Right lung (tissue), 5 donors: ENCODE data around the gene OPRL1. TPM values are rescaled to one million over a fixed set of nuclear protein-coding genes. Genes with fewer than 3 reads are reported as not detected.
"Not testable (repeated sequence)": the region's sequence is repeated elsewhere in the genome, so short reads cannot be mapped to it uniquely, and the experiment has no call there.

Source experiments
- DNase-seq, 2 donors: peaks; one replicate each; pipeline ENCODE4 v3.0.0-alpha.2; 2013
- polyA plus RNA-seq, 5 donors: library from polyadenylated mRNA; unstranded; fragments of 120-200 nt; gene quantifications; one replicate each; pipeline versions ENCODE4 v1.2.1 to v1.2.3, GENCODE V29; 2013; ENCODE audit warnings: inconsistent platforms in 1 of 5, low replicate concordance in 1 of 5; ENCODE audit not compliant: insufficient read length in 5 of 5, insufficient read depth in 1 of 5

OPRL1 gene
- polyA plus RNA-seq, 5 donors = 1.8 to 2.6 (median 2.4) TPM

DNA sequence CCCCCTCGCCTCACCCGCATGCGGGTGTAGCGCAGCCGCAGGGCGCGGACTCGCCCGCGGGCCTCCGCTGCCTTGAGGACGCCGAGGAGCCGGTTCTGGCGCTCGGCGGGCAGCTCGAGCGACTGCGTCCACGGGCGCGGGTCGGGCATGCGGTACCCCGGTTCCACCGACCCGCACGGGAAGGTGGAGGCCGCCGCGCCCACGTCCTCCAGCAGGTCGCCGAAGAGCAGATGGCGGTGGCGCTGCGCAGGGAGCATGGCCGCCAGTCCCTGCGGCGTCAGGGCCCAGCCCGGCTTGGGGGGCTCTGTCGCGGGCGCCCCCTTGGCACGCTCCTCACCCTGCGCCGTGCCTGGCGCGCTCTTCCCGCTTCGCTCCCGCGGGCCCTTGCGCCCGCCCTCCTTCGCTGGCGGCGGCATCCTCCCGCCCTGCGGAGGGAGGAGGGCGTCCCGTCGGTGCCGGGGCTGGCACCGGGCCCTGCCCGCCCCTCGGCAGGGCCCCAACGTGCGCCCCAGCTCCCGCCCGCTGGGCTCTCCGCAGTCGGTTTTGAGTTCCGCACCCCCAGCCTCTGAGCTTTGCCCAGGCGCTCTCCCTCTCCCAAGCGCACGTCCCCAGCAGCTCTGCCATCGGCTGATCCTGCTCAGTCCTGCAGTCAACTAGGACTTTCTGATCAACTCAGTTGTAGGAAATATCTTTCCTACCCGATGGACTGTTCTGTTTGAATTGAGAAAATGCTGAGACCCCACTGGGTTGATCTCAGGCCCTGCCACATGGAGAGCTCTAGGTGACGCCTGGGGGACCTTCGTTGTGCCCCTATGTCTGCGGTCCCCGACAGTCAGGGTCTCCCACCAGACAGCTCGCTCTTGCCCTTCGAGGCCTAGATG, 4.2 kb downstream of the OPRL1 start, which contains the start of gene LKAAEAR1:
TSS of gene LKAAEAR1 (minus strand) at position 595 of the 881 bp plus-strand sequence. CDS start at position 416, 179 bp downstream.
- no peak for DNase-seq

DNA sequence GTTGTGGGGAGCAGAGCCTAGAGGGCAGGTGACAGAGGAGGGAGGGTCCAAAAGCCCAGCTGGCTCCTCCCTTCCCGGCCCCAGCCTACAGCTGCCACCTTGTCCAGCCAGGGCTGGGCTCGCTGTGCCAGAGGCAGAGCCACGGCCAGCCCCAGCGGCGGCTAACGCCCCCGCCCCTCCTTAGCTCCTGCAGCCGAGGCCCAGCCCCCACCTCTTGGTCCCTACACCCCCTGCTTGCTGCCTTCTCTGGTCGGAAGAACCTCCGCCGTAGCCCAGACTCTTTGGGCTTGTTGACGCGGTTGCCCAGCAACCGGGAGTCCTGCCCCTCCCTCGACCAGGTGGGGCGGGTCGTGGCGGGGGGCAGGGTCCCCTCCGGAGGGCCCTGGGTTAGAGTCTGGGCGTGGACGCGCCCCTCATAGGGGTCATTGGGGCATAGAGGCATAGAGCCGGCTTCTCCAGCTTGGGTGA, 4.8 kb downstream of the OPRL1 start:
- no peak for DNase-seq

- no peak for DNase-seq
These were observed 6.9 kb downstream of the OPRL1 start for GRCh38 chr20:64086801-64087200.

DNA sequence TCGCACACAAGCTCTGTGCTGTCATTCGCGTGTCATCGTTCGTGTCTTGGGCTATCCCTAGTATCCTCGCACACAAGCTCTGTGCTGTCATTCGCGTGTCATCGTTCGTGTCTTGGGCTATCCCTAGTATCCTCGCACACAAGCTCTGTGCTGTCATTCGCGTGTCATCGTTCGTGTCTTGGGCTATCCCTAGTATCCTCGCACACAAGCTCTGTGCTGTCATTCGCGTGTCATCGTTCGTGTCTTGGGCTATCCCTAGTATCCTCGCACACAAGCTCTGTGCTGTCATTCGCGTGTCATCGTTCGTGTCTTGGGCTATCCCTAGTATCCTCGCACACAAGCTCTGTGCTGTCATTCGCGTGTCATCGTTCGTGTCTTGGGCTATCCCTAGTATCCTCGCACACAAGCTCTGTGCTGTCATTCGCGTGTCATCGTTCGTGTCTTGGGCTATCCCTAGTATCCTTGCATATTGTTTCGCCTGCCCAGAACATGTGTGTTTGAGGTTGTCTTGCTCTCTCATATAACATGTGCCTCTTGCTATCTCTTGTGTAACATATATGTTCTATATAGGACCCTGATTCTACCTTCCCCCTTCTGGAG, 7.4 kb downstream of the OPRL1 start:
- not testable (repeated sequence) for DNase-seq

- DNase-seq = not testable (repeated sequence)
These were observed 8.7 kb downstream of the OPRL1 start for GRCh38 chr20:64088586-64088985.

DNA sequence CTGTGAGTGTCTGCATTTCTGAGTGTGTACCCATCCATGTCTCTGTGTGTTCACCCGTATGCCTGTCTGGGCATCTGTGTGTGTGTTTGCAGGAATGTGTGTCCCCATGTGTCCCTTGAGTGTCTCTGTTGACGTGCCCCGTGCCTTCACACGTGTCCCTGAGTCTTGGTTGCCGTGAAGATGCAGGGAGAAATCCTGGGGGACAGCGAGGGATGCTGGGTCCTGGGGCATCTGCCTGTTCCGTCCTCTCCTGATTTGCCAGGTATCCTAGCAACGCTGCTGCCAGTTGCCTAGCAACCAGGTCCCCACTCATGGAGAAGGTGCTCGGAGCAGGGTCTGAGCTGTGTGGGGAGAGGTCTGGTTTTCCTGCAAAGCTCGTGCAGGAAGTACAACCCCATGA, 10.3 kb downstream of the OPRL1 start:
- DNase-seq = no peak

DNA sequence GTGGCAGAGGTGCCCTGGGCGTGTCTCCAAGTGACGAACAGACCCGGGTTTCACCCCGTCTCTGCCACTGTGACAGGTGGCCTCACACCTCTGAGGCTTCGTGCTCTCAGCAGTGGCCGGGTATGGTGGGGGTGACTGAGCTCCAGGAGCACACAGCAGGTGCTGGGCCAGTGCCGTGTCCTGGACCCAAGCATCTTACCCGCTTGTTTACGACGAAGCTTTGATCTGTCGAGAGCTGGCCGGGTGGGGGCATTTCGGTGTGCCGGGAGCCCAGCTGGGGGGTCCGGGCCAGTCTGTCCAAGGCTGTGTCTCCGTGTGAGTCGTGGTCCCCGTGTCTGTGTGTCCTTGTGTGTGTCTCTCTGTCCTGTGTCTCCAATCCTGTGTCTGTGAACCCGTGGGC, 11.5 kb downstream of the OPRL1 start:
- no peak for DNase-seq

DNA sequence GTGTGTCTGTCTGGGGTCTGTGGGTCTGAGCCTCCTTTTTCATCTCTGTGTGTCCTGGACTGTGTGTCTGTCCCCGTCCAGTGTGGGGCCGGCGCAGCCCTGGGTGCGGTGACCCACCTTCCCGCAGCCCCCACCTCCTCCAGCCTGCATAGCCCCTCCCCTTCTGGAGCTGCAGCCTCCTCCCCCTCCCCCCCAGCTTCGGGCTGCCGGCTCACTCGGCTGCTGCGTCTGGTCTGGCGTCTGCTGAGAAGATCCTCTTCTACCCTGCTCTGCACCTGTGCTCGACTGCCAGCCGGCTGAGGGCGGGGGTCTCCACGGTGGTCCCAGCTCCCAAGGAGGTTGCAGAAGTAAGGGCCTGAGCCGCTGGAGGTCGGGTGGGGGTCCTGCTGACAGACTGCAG, 11.9 kb downstream of the OPRL1 start:
- DNase-seq = no peak

GRCh38 chr20:64092258-64093012, 12.6 kb downstream of the OPRL1 start:
- DNase-seq = no peak

DNA sequence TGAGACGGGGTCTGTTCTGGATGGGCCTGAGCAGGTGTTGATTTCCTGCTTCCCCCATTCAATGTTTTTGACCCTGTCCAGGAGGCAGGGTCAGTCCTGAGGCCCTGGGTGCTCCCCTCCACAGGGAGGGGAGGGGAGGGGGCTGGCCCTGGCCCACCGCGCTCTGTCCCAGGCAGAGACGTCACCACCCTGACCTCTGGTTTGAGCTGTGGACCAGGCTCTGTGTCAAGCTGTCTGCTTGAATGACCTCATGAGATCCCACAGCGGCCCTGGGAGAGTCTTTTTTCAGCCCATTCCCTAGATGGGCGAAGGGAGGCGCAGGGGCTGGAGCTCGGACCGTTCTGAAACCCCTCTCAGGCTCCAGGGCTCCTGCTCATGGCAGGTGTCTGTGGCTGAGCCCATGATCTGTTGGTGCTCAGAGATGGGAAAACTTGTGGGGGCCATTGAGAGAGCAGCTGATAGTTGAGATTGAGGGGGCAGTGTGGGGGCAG, 13.2 kb downstream of the OPRL1 start:
- DNase-seq = no peak

DNA sequence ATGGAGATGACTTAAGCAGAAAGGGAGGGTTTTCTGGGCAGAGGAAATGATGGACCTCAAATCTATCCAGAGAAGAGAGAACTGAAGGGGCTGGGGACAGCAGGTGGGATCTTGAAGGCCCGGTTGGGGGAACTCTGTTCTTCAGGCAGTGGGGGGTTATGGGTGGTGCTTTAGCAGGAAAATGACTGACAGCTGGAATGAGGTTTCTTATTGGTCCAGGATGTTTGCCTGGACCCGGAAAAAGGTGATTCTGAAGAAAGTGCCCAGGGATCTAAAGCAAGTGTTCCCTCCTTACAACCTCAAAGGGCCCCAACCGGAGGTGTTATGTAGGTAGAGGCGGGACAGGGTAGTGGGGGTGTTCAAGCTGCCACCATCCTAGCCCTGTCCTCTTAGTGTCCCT, 15.6 kb downstream of the OPRL1 start:
- DNase-seq = no peak

DNA sequence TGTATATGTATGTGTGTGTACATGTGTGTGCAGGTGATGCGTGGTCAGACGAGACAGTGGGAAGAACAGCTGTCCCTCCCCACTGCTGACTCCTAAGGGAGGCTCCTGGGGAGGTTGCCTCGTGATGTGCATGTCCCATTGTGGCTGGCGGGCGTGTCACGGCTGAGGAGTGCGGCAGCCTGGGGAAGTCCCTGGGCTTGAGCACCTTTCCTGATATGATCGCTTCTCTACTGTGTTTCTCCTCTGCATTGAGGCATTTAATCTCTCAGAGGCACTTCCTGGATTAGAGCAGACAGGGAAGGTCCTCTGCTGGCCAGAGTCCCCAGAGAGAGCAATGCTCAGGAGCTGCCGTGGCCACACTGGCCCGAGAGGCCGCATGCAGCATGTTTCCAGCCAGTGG, 16.0 kb downstream of the OPRL1 start:
- DNase-seq = no peak

DNA sequence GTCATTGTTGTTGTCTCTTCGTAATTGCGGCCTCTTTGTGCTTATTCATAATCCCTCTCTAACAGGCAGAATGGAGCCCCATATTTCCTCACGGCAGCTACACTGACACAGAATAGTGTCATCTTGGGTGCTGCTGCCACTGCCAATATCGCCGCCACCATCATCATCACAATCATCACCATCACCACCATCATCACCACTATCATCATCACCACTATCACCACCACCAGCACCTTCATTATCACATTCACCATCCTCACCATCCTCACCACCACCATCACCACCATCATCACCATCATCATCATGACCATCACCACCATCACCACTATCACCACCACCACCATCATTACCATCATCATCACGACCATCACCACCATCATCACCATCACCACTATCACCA, 16.7 kb downstream of the OPRL1 start:
- DNase-seq = no peak

- no peak for DNase-seq
These were observed 18.7 kb downstream of the OPRL1 start for GRCh38 chr20:64098471-64099013.

- DNase-seq = no peak
These were observed 19.4 kb downstream of the OPRL1 start for GRCh38 chr20:64099086-64099786.

DNA sequence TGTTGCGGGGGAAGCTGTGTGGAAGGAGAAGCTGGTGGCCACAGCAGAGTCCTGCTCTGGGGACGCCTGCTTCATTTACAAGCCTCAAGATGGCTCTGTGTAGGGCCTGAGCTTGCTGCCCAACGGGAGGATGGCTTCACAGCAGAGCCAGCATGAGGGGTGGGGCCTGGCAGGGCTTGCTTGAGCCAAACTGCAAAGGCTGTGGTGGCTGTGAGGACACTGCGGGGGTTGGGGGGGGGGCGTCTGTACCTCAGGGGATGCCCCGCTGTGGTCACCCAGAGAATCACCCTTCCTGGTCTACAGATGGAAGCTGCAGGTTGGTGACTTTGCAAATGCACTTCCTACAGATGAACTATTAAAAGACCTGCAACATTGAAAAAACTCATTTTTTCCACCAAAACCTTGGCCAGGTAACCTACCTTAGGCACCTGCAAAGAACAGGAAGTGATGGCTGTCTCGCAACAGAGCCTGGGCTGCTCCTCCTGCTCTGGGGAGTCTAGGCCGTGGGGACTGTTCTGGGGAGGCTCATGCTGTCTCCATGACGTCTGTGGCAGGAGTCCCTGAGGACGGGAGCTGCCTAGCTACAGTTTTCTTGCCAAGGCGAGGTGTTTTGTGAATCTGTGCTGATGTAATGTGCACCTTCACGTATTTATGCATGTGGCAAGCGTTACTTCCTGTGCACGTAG, 20.1 kb downstream of the OPRL1 start:
- no peak for DNase-seq

GRCh38 chr20:64100566-64100888, 20.6 kb downstream of the OPRL1 start:
- no peak for DNase-seq

DNA sequence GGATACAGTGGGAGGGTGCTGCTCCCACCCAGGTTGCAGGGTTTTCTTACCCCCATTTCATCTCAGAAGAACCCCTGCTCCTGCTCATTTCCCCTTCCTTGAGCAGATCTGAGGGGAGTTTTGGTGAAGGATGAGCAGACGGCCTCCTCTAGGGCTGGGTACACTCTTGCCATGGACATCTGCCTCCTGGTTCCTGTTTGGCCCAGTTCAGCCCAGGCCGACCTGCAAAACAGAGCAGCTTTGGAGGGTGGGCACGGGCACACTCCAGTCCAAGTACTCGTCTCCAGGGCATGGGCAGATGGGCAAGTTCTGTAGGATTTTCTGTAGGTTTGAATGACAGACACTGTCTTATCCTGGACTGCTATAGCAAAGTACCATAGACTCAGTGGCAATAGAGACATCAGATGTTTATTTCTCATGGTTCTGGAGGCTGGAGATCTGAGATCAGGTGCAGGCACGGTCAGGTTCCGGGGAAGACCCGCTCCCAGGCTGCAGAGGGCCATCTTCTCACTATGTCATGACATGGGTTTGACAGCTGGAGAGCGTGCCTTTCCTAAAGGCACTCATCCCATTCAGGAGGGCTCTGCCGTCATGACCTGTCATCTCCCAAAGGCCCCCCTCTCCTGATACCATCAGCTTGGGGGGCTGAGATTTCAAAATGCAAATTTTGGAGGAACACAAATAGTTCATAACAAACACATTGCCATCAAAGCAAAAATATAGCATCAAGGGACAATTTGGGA, 21.2 kb downstream of the OPRL1 start:
- DNase-seq = no peak

DNA sequence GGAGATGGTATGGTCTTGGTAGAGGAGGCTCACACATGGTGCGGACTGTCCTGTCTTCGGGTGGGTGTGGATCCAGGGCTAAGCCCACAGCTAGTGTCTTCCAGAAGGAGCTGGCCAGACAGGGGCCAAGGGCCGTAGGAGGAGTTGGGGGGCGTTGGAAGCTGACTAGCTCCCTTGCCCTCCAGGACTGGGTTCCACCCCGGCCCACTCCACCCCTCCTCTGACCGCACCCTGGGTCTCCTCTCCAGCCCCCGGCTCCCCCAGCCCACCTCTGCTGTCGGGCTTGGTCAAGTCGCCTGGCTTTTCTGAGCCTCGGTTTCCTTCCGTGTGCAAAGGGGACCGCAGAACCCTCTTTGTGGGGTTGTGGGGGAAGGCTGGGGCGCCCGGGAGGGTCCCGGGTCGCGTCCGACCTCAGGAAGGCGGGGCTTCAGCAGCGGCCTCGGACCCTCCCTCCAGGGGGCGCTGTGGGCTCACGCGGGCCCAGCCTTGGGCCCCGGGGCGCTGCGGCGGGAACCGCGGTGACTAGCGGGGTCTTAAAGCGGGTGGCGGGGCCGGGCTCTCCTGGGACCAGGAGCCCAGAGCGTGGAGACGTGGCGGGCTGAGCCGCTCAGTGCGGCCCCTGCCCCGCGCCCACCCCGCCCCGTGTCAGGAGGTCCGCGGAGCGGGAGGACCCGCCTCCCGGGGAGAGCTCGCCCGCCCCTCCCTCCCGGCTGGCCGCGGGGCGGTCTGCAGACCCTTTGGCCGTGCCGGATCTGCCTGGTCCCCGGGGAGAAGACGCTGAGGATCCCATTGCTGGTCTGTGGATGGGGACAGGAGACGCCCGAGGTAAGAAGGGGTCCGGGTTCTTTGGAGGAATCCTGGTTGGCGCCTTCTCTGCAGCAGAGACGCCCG, 22.1 kb downstream of the OPRL1 start:
- DNase-seq = no peak
